GM20431 (cell line): ENCODE data around the gene DIP2C.

Source experiments
- in situ Hi-C: fragments of 300-500 bp; cut with MseI, MboI; formaldehyde crosslinking; loops from one replicate; pipeline ENCODE4 v1.15.0; 2020; ENCODE audit warnings: low sequenced_read_pairs; ENCODE audit not compliant: unreplicated experiment

DIP2C gene

GRCh38 chr10:630581-631073 lies 58.8 kb downstream of the DIP2C start:
- in situ Hi-C loops = no loop called here

- in situ Hi-C loops = no loop called here
These were observed 60.1 kb downstream of the DIP2C start for GRCh38 chr10:629186-629998.

GRCh38 chr10:628386-629045 lies 61.0 kb downstream of the DIP2C start:
- in situ Hi-C loops = no loop called here

GRCh38 chr10:627032-627992 lies 62.2 kb downstream of the DIP2C start:
- in situ Hi-C loops = no loop called here

GRCh38 chr10:625751-626711 lies 63.4 kb downstream of the DIP2C start:
- in situ Hi-C loops = no loop called here

- in situ Hi-C loops = no loop called here
These were observed 64.2 kb downstream of the DIP2C start for GRCh38 chr10:625333-625696.

GRCh38 chr10:624605-625332 lies 64.7 kb downstream of the DIP2C start:
- in situ Hi-C loops = no loop called here

- in situ Hi-C loops = no loop called here
These were observed 65.2 kb downstream of the DIP2C start for GRCh38 chr10:624312-624604.

- in situ Hi-C loops = no loop called here
These were observed 65.8 kb downstream of the DIP2C start for GRCh38 chr10:623477-624311.

- in situ Hi-C loops = no loop called here
These were observed 66.5 kb downstream of the DIP2C start for GRCh38 chr10:623014-623413.

GRCh38 chr10:621981-622740 lies 67.3 kb downstream of the DIP2C start:
- in situ Hi-C loops = no loop called here

GRCh38 chr10:621513-621912 lies 68.0 kb downstream of the DIP2C start:
- in situ Hi-C loops = no loop called here

- in situ Hi-C loops = no loop called here
These were observed 68.5 kb downstream of the DIP2C start for GRCh38 chr10:620971-621370.

- in situ Hi-C loops = no loop called here
These were observed 69.1 kb downstream of the DIP2C start for GRCh38 chr10:620417-620816.

GRCh38 chr10:619710-620109 lies 69.8 kb downstream of the DIP2C start:
- in situ Hi-C loops = no loop called here

- in situ Hi-C loops = no loop called here
These were observed 71.1 kb downstream of the DIP2C start for GRCh38 chr10:618229-618989.

- in situ Hi-C loops = no loop called here
These were observed 72.0 kb downstream of the DIP2C start for GRCh38 chr10:617471-617870.
